Measurements from ENCODE around the gene RCCD1. TPM values are rescaled to one million over a fixed set of nuclear protein-coding genes. Genes with fewer than 3 reads are reported as not detected.
A peak's percentile ranks its signal among the peaks of the same experiment; 100 is the strongest.

The RCCD1 gene
- total RNA-seq, 1 donor from 2014 or later, result 14.3 TPM

- H3K4me3 Mint-ChIP-seq (ENCODE audit: unreplicated experiment), result peak overlapping the region; percentile 99
- no peaks in the 10 kb centered on the region for H3K9me3 Mint-ChIP-seq (ENCODE audit: low read depth)
- TF ChIP-seq CTCF (IDR thresholded peaks at IDR 0.05), result no peak
- no peak for DNase-seq (ENCODE audit: low spot score)
- H3K36me3 Mint-ChIP-seq (ENCODE audit: low read depth), result peaks cover 13% of the 10 kb centered on the region
- H3K4me1 Mint-ChIP-seq (ENCODE audit: low read depth), result peaks cover 28% of the 10 kb centered on the region
- no peaks in the 10 kb centered on the region for H3K27me3 Mint-ChIP-seq (ENCODE audit: low read depth)
- peak overlapping the region; percentile 98 for H3K27ac Mint-ChIP-seq (ENCODE audit: unreplicated experiment)
Measured at GRCh38 chr15:90994059-90994416, 39.4 kb downstream of the RCCD1 start.

GRCh38 chr15:90994417-90995311 lies 40.0 kb downstream of the RCCD1 start, which contains the start of gene PRC1:
Gene PRC1 (minus strand): TSS chr15:90994535. CDS start chr15:90994417, 118 bp downstream.
- H3K9me3 Mint-ChIP-seq (ENCODE audit: low read depth), result no peaks in the 10 kb centered on the region
- peak within 1 kb of the TSS; percentile 98 for H3K27ac Mint-ChIP-seq (ENCODE audit: unreplicated experiment)
- TF ChIP-seq CTCF (IDR thresholded peaks at IDR 0.05), result no peak
- H3K27me3 Mint-ChIP-seq (ENCODE audit: low read depth), result no peaks in the 10 kb centered on the region
- DNase-seq (ENCODE audit: low spot score), result peak; percentile 99
- H3K4me3 Mint-ChIP-seq (ENCODE audit: unreplicated experiment), result peak within 1 kb of the TSS; percentile 99
- peaks cover 16% of the 10 kb centered on the region for H3K36me3 Mint-ChIP-seq (ENCODE audit: low read depth)
- peaks cover 28% of the 10 kb centered on the region for H3K4me1 Mint-ChIP-seq (ENCODE audit: low read depth)

- Mint-ChIP-seq H3K27ac (ENCODE audit: unreplicated experiment) (no peak overlapping the region), H3K36me3 (ENCODE audit: low read depth) (peaks cover 27% of the 10 kb centered on the region), H3K4me3 (ENCODE audit: unreplicated experiment) (no peak overlapping the region), H3K9me3 (ENCODE audit: low read depth) (no peaks in the 10 kb centered on the region), H3K27me3 (ENCODE audit: low read depth) (no peaks in the 10 kb centered on the region), H3K4me1 (ENCODE audit: low read depth) (peaks cover 9% of the 10 kb centered on the region)
- no peak for DNase-seq (ENCODE audit: low spot score)
- TF ChIP-seq CTCF (IDR thresholded peaks at IDR 0.05), result no peak
Measured at GRCh38 chr15:90998737-90999136, 44.1 kb downstream of the RCCD1 start.

- no peak overlapping the region for H3K27ac Mint-ChIP-seq (ENCODE audit: unreplicated experiment)
- no peaks in the 10 kb centered on the region for H3K9me3 Mint-ChIP-seq (ENCODE audit: low read depth)
- H3K27me3 Mint-ChIP-seq (ENCODE audit: low read depth), result no peaks in the 10 kb centered on the region
- no peaks in the 10 kb centered on the region for H3K4me1 Mint-ChIP-seq (ENCODE audit: low read depth)
- no peak overlapping the region for H3K4me3 Mint-ChIP-seq (ENCODE audit: unreplicated experiment)
- no peak for DNase-seq (ENCODE audit: low spot score)
- TF ChIP-seq CTCF (IDR thresholded peaks at IDR 0.05), result no peak
- peaks cover 30% of the 10 kb centered on the region for H3K36me3 Mint-ChIP-seq (ENCODE audit: low read depth)
Measured at GRCh38 chr15:91001209-91001608, 46.5 kb downstream of the RCCD1 start.

- no peak for TF ChIP-seq CTCF (IDR thresholded peaks at IDR 0.05)
- H3K36me3 Mint-ChIP-seq (ENCODE audit: low read depth), result peaks cover 31% of the 10 kb centered on the region
- no peak overlapping the region for H3K27ac Mint-ChIP-seq (ENCODE audit: unreplicated experiment)
- H3K4me3 Mint-ChIP-seq (ENCODE audit: unreplicated experiment), result no peak overlapping the region
- H3K4me1 Mint-ChIP-seq (ENCODE audit: low read depth), result no peaks in the 10 kb centered on the region
- no peak for DNase-seq (ENCODE audit: low spot score)
- H3K27me3 Mint-ChIP-seq (ENCODE audit: low read depth), result no peaks in the 10 kb centered on the region
- H3K9me3 Mint-ChIP-seq (ENCODE audit: low read depth), result no peaks in the 10 kb centered on the region
Measured at GRCh38 chr15:91007266-91007665, 52.6 kb downstream of the RCCD1 start.

Other genes starting within 250 kb of the RCCD1 start
- gene BLM, start 237.5 kb upstream of the RCCD1 start, total RNA-seq, result 2.3 to 4.1 TPM (median 3.5 TPM) in 3 replicates
- gene FURIN, start 86.3 kb upstream of the RCCD1 start, total RNA-seq, result 66.2 to 118 TPM (median 71.1 TPM) in 3 replicates
- gene FES, start 70.4 kb upstream of the RCCD1 start, total RNA-seq, result 2.4 to 2.7 TPM (median 2.4 TPM) in 3 replicates
- gene MAN2A2, start 51.6 kb upstream of the RCCD1 start, total RNA-seq, result 49.4 to 57.0 TPM (median 51.4 TPM) in 3 replicates
- 10.5 to 12.2 TPM (median 10.8 TPM) in 3 replicates for gene HDDC3, start 22.3 kb upstream of the RCCD1 start, total RNA-seq
- 70.9 to 85.7 TPM (median 73.2 TPM) in 3 replicates for gene UNC45A, start 19.6 kb upstream of the RCCD1 start, total RNA-seq
- 29.6 to 41.7 TPM (median 32.5 TPM) in 3 replicates for gene PRC1, start 39.7 kb downstream of the RCCD1 start, total RNA-seq
- gene VPS33B, start 67.7 kb downstream of the RCCD1 start, total RNA-seq, result 10.7 to 13.6 TPM (median 11.4 TPM) in 3 replicates
- gene SV2B, start 145.4 kb downstream of the RCCD1 start, total RNA-seq, result not detected in 3 replicates